WTC11 (cell line): ENCODE results near the gene GCM1. TPM values are rescaled to one million over a fixed set of nuclear protein-coding genes. Genes with fewer than 3 reads are reported as not detected.

Source experiments
- ATAC-seq: fragments of 200-7000 bp; cut with Tn5 transposase; 2 replicates; pipeline ENCODE4 v1.10.0; 2021; ENCODE audit warnings: mild to moderate bottlenecking, moderate library complexity
- CTCF ChIA-PET: fragments of 300-600 bp; sonication (Branson Sonifier 250); formaldehyde crosslinking; loops from one replicate; lab custom pipeline; 2021; ENCODE audit warnings: antibody characterized with exemption; lab: Charles Lee
- POLR2A ChIA-PET: fragments of 350-600 bp; sonication (Branson Sonifier 250); formaldehyde crosslinking; loops from one replicate; lab custom pipeline; 2021; ENCODE audit warnings: antibody characterized with exemption; lab: Charles Lee
- DNase-seq: peaks from one replicate; pipeline ENCODE4 v3.0.0; 2021; ENCODE audit warnings: low spot score
- H3K27ac Mint-ChIP-seq: 2 replicates; pipeline ENCODE4 v1.8.0; 2021; ENCODE audit warnings: mixed read lengths
- H3K27me3 Mint-ChIP-seq: 2 replicates; pipeline ENCODE4 v1.8.0; 2021; ENCODE audit warnings: low read depth, mild to moderate bottlenecking, moderate library complexity, mixed read lengths
- H3K36me3 Mint-ChIP-seq: 2 replicates; pipeline ENCODE4 v1.8.0; 2021; ENCODE audit warnings: mixed read lengths
- H3K4me1 Mint-ChIP-seq: 2 replicates; pipeline ENCODE4 v1.8.0; 2022; ENCODE audit warnings: mixed read lengths
- H3K4me3 Mint-ChIP-seq: 2 replicates; pipeline ENCODE4 v1.8.0; 2021; ENCODE audit warnings: mild to moderate bottlenecking, moderate library complexity, mixed read lengths
- H3K9me3 Mint-ChIP-seq: 2 replicates; pipeline ENCODE4 v1.8.0; 2021; ENCODE audit warnings: mixed read lengths
- AFF4 ChIP-seq: sonication (generic); formaldehyde crosslinking; IDR thresholded peaks from 2 replicates; pipeline ENCODE4 v1.8.1; 2023; ENCODE audit warnings: mild to moderate bottlenecking, missing genetic modification reagents, borderline replicate concordance
- CREB1 ChIP-seq: sonication (generic); formaldehyde crosslinking; IDR thresholded peaks from 2 replicates; pipeline ENCODE4 v1.8.0; 2023; ENCODE audit warnings: mild to moderate bottlenecking, missing genetic modification reagents
- CREM ChIP-seq: sonication (generic); formaldehyde crosslinking; IDR thresholded peaks from 2 replicates; pipeline ENCODE4 v1.8.1; 2022; ENCODE audit warnings: mild to moderate bottlenecking, missing genetic modification reagents, moderate library complexity
- ERG ChIP-seq: fragments of 250-450 bp; sonication (Bioruptor Pico); IDR thresholded peaks from 2 replicates; pipeline ENCODE4 v1.8.0; 2021; ENCODE audit warnings: mild to moderate bottlenecking
- HMGXB4 ChIP-seq: sonication (generic); formaldehyde crosslinking; IDR thresholded peaks from 2 replicates; pipeline ENCODE4 v1.8.1; 2023; ENCODE audit warnings: mild to moderate bottlenecking, moderate library complexity, missing genetic modification reagents
- NR1H2 ChIP-seq: sonication (generic); formaldehyde crosslinking; IDR thresholded peaks from 2 replicates; pipeline ENCODE4 v1.9.0; 2021; ENCODE audit warnings: mild to moderate bottlenecking, moderate library complexity, missing genetic modification reagents
- NR2C2 ChIP-seq: sonication (generic); formaldehyde crosslinking; IDR thresholded peaks from 2 replicates; pipeline ENCODE4 v1.8.0; 2022; ENCODE audit warnings: mild to moderate bottlenecking, missing genetic modification reagents
- NR3C1 ChIP-seq: sonication (generic); formaldehyde crosslinking; conservative IDR thresholded peaks from 2 replicates; pipeline ENCODE4 v1.8.1; 2023; ENCODE audit warnings: low read depth, mild to moderate bottlenecking, missing genetic modification reagents
- OVOL2 ChIP-seq: fragments of 250-450 bp; sonication (Bioruptor Pico); IDR thresholded peaks from 2 replicates; pipeline ENCODE4 v1.9.0; 2021; ENCODE audit warnings: mild to moderate bottlenecking, borderline replicate concordance
- PREB ChIP-seq: sonication (generic); formaldehyde crosslinking; IDR thresholded peaks from 2 replicates; pipeline ENCODE4 v1.8.1; 2022; ENCODE audit warnings: mild to moderate bottlenecking, missing genetic modification reagents, moderate library complexity, borderline replicate concordance
- PRRX2 ChIP-seq: fragments of 250-450 bp; sonication (Bioruptor Pico); IDR thresholded peaks from 2 replicates; pipeline ENCODE4 v1.8.0; 2021; ENCODE audit warnings: mild to moderate bottlenecking
- TCF7 ChIP-seq: sonication (generic); formaldehyde crosslinking; IDR thresholded peaks from 2 replicates; pipeline ENCODE4 v1.8.0; 2022; ENCODE audit warnings: mild to moderate bottlenecking, low read depth, missing genetic modification reagents, moderate library complexity
- TEAD4 ChIP-seq: sonication (generic); formaldehyde crosslinking; IDR thresholded peaks from 2 replicates; pipeline ENCODE4 v1.8.0; 2022; ENCODE audit warnings: mild to moderate bottlenecking, missing genetic modification reagents
- ZBTB43 ChIP-seq: sonication (generic); formaldehyde crosslinking; IDR thresholded peaks from 2 replicates; pipeline ENCODE4 v1.8.1; 2023; ENCODE audit warnings: mild to moderate bottlenecking, missing genetic modification reagents
- ZNF138 ChIP-seq: sonication (generic); formaldehyde crosslinking; conservative IDR thresholded peaks from 2 replicates; pipeline ENCODE4 v1.8.1; 2022; ENCODE audit warnings: mild to moderate bottlenecking, moderate library complexity, missing genetic modification reagents
- ZNF317 ChIP-seq: sonication (generic); formaldehyde crosslinking; IDR thresholded peaks from 2 replicates; pipeline ENCODE4 v1.8.1; 2023; ENCODE audit warnings: low read depth, mild to moderate bottlenecking, moderate library complexity, missing genetic modification reagents, borderline replicate concordance
- total RNA-seq: library from RNA; stranded (reverse); gene quantifications from 3 replicates; pipeline ENCODE4 v1.2.3, GENCODE V29; 2021

GCM1 gene
- total RNA-seq, 1 experiment from 2014 or later, result 0.09 TPM

GRCh38 chr6:53192682-53193188 lies 44.1 kb upstream of the GCM1 start:
- TF ChIP-seq PREB (CRISPR knock-in tag) (no peak), ZNF138 (CRISPR knock-in tag) (no peak), CREB1 (CRISPR knock-in tag) (no peak), CREM (CRISPR knock-in tag) (no peak), ERG (CRISPR knock-in tag) (no peak), NR3C1 (CRISPR knock-in tag) (no peak), ZBTB43 (no peak), NR1H2 (no peak), OVOL2 (CRISPR knock-in tag) (no peak), HMGXB4 (CRISPR knock-in tag) (no peak), PRRX2 (CRISPR knock-in tag) (no peak), NR2C2 (CRISPR knock-in tag) (no peak), AFF4 (no peak)
- no peaks in the 10 kb centered on the region for H3K36me3 Mint-ChIP-seq
- CTCF ChIA-PET, result interaction anchor here (1.1 kb wide), 1 partner anchor 20 kb away, joined by 4 read pairs; no protein-coding TSS in a partner anchor
- peaks cover 12% of the 10 kb centered on the region for H3K4me1 Mint-ChIP-seq
- no peaks in the 10 kb centered on the region for H3K9me3 Mint-ChIP-seq
- H3K27ac Mint-ChIP-seq, result peak overlapping the region; percentile 52
- POLR2A ChIA-PET, result no interaction called here
- H3K27me3 Mint-ChIP-seq, result no peaks in the 10 kb centered on the region; the same call in 1 of the 2 replicates
- no peak overlapping the region for H3K4me3 Mint-ChIP-seq
- ATAC-seq, result peak; percentile 92
- DNase-seq, result peak; percentile 18

GRCh38 chr6:53189554-53189953 lies 40.9 kb upstream of the GCM1 start:
- H3K27ac Mint-ChIP-seq, result no peak overlapping the region
- H3K27me3 Mint-ChIP-seq, result no peaks in the 10 kb centered on the region
- DNase-seq (no peak), ATAC-seq (no peak)
- H3K9me3 Mint-ChIP-seq, result no peaks in the 10 kb centered on the region
- H3K36me3 Mint-ChIP-seq, result no peaks in the 10 kb centered on the region
- H3K4me1 Mint-ChIP-seq, result peaks cover 8% of the 10 kb centered on the region
- TF ChIP-seq TEAD4 (CRISPR knock-in tag) (no peak), TCF7 (CRISPR knock-in tag) (no peak), ZNF317 (CRISPR knock-in tag) (no peak)
- H3K4me3 Mint-ChIP-seq, result no peak overlapping the region
- ChIA-PET POLR2A (no interaction called here), CTCF (interaction anchor here (1.1 kb wide), 1 partner anchor 170 kb away, joined by 3 read pairs; no protein-coding TSS in a partner anchor)
